Measurements from ENCODE around the gene OSBPL3. TPM values are rescaled to one million over a fixed set of nuclear protein-coding genes. Genes with fewer than 3 reads are reported as not detected.

OSBPL3 gene
- total and polyA plus RNA-seq, 4 donors, result 0.28 to 3.0 (median 1.1) TPM

- Histone ChIP-seq H3K4me3 (ENCODE audit: low read depth in 1 of 3, low read length in 3 of 3) (no peak overlapping the region), H3K4me1 (ENCODE audit: control insufficient read depth in 4 of 4, insufficient read depth in 4 of 4, low read length in 3 of 4) (peaks cover 0 to 12% (median 7%) of the 10 kb centered on the region in 4 donors), H3K9ac (ENCODE audit: low read depth in 1 of 2, low read length in 2 of 2) (no peak overlapping the region), H3K9me3 (ENCODE audit: control insufficient read depth in 4 of 4, low read length in 3 of 4) (no peaks in the 10 kb centered on the region), H3K27me3 (ENCODE audit: control insufficient read depth in 4 of 4, insufficient read depth in 4 of 4, low read length in 3 of 4) (no peaks in the 10 kb centered on the region), H3K27ac (ENCODE audit: low read depth in 1 of 2, low read length in 2 of 2) (no peak overlapping the region), H3K36me3 (ENCODE audit: control insufficient read depth in 4 of 4, insufficient read depth in 3 of 4, low read depth in 1 of 4, low read length in 3 of 4) (no peaks in the 10 kb centered on the region)
- no peak for DNase-seq (ENCODE audit: low spot score)
- WGBS, result 74% methylated on average over 1 of the region's 1 CpG
- TF ChIP-seq FOXA2 (IDR thresholded peaks at IDR 0.05) (no peak), HNF4G (IDR thresholded peaks at IDR 0.05) (no peak), MAX (IDR thresholded peaks at IDR 0.05) (no peak), JUND (IDR thresholded peaks at IDR 0.05) (no peak), YY1 (IDR thresholded peaks at IDR 0.05) (no peak), ATF3 (IDR thresholded peaks at IDR 0.05) (no peak), NR2F2 (IDR thresholded peaks at IDR 0.05) (no peak), CTCF (IDR thresholded peaks at IDR 0.05; ENCODE audit: low read depth, low read length, missing input control) (no peak), ZBTB33 (IDR thresholded peaks at IDR 0.05) (no peak), EGR1 (IDR thresholded peaks at IDR 0.05; ENCODE audit: low read depth in 2 of 2) (no peak), RAD21 (IDR thresholded peaks at IDR 0.05) (no peak), RXRA (IDR thresholded peaks at IDR 0.05) (no peak), GABPA (IDR thresholded peaks at IDR 0.05 in 1 of 2, conservative IDR thresholded peaks at IDR 0.05 in 1 of 2) (no peak), TAF1 (conservative IDR thresholded peaks at IDR 0.05) (no peak), HNF4A (conservative IDR thresholded peaks at IDR 0.05) (no peak), FOXA1 (IDR thresholded peaks at IDR 0.05) (no peak), REST (IDR thresholded peaks at IDR 0.05) (no peak), SP1 (IDR thresholded peaks at IDR 0.05) (no peak)
Measured at GRCh38 chr7:24760968-24761367, 219.0 kb downstream of the OSBPL3 start.

Measured in liver (tissue), 9 donors.